Renal cortex interstitium (tissue), 11 donors: Measurements from ENCODE around the gene DDAH1. TPM values are rescaled to one million over a fixed set of nuclear protein-coding genes. Genes with fewer than 3 reads are reported as not detected.
"Not testable (repeated sequence)": the region's sequence is repeated elsewhere in the genome, so short reads cannot be mapped to it uniquely, and the experiment has no call there.

Source experiments
- DNase-seq, 11 donors: peaks; one replicate each; pipeline ENCODE4 v3.0.0-alpha.2; 2013; ENCODE audit warnings: low read depth in 9 of 11, low spot score in 4 of 11; ENCODE audit errors: extremely low read depth in 1 of 11
- polyA plus RNA-seq, 3 donors: library from polyadenylated mRNA; unstranded; fragments of 120-200 nt; gene quantifications; one replicate each; pipeline ENCODE4 v1.2.1, GENCODE V29; 2013; ENCODE audit not compliant: insufficient read length in 3 of 3

Gene DDAH1
- polyA plus RNA-seq, 3 donors, result 109 to 131 (median 126) TPM

GRCh38 chr1:85481688-85482087 lies 16.7 kb upstream of the DDAH1 start:
- no peak for DNase-seq

GRCh38 chr1:85480566-85480965 lies 15.6 kb upstream of the DDAH1 start:
- DNase-seq, result no peak

- no peak for DNase-seq
Measured at GRCh38 chr1:85479491-85479890, 14.5 kb upstream of the DDAH1 start.

- no peak for DNase-seq
Measured at GRCh38 chr1:85478366-85478765, 13.4 kb upstream of the DDAH1 start.

GRCh38 chr1:85475055-85475454 lies 10.1 kb upstream of the DDAH1 start:
- DNase-seq, result no peak

GRCh38 chr1:85473390-85473789 lies 8.4 kb upstream of the DDAH1 start:
- no peak for DNase-seq

GRCh38 chr1:85471558-85471957 lies 6.6 kb upstream of the DDAH1 start:
- no peak for DNase-seq

- not testable (repeated sequence) for DNase-seq
Measured at GRCh38 chr1:85470130-85470529, 5.2 kb upstream of the DDAH1 start.

GRCh38 chr1:85467929-85468540 lies 3.1 kb upstream of the DDAH1 start:
- no peak for DNase-seq

GRCh38 chr1:85467036-85467435 lies 2.1 kb upstream of the DDAH1 start:
- no peak for DNase-seq

GRCh38 chr1:85465786-85466134 lies 801 bp upstream of the DDAH1 start:
- DNase-seq, result peak in 1 of 11 donors; percentile 25

- peak in 6 of 11 donors; percentile 36 to 62 (median 54) for DNase-seq
Measured at GRCh38 chr1:85464497-85465098, 361 bp downstream of the DDAH1 start.

GRCh38 chr1:85463731-85464496 lies 1.0 kb downstream of the DDAH1 start:
- no peak for DNase-seq

- DNase-seq, result no peak
Measured at GRCh38 chr1:85462931-85463649, 1.9 kb downstream of the DDAH1 start.

GRCh38 chr1:85461216-85461918 lies 3.6 kb downstream of the DDAH1 start:
- no peak for DNase-seq

GRCh38 chr1:85460555-85461088 lies 4.3 kb downstream of the DDAH1 start:
- peak in 3 of 11 donors; percentile 32 to 54 (median 41) for DNase-seq

- DNase-seq, result peak in 2 of 11 donors; percentile 40 to 43
Measured at GRCh38 chr1:85459290-85459689, 5.7 kb downstream of the DDAH1 start.

GRCh38 chr1:85454214-85454613 lies 10.7 kb downstream of the DDAH1 start:
- no peak for DNase-seq

- no peak for DNase-seq
Measured at GRCh38 chr1:85453640-85454194, 11.2 kb downstream of the DDAH1 start.
